Activated CD8-positive, alpha-beta memory T cell treated with anti-CD3 and anti-CD28 coated beads, Interleukin-2, amount 50 U/mL, for 24 hours (primary cell): Measurements from ENCODE around the gene ACSF3.
"Not testable (repeated sequence)": the region's sequence is repeated elsewhere in the genome, so short reads cannot be mapped to it uniquely, and the experiment has no call there.

Source experiments
- DNase-seq: peaks from one replicate; pipeline ENCODE4 v3.0.0-alpha.2; 2020; ENCODE audit errors: extremely low read depth

Gene ACSF3

DNA sequence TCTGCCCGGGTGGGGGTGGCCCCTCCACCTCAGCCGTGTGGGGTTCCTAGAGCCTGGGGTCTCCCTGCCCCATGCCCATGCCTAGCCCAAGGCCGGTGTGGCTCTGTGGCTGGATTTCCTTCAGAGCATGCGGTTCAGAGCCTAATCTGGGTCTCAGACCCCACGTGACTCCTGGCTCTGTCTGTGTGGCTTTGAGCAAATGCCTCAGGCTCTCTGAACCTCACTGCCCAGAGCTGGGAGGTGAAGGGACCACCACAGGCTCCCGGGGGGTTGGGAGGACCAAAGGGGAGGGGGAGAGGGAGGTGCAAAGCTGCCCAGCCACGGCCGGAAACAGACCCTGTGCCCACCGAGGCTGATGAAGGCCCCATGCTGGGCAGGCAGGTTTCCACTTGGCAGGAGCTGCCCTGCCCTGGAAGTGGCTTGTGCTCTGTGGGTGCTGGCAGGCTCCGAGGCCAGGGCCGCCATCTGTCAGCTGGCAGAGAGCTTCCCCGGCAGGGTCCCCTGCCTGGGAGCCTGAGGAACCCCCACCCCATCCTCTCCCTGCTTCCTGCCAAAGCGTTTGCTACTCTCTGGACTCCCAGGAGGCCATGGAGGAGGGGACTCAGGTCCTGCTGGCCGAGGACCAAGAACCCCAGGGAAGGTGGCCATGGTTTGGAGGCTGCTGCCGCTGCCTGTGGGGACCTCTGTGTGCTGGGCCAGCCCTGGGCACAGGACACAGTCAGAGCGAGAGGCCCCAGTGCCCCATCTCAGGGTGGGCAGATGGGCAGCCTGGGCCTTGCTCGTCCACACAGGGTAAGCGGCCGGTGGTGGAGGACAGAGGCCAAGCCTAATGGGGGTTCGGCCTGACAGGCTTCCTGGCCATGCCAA lies 81.9 kb downstream of the ACSF3 start:
- DNase-seq: no peak

DNA sequence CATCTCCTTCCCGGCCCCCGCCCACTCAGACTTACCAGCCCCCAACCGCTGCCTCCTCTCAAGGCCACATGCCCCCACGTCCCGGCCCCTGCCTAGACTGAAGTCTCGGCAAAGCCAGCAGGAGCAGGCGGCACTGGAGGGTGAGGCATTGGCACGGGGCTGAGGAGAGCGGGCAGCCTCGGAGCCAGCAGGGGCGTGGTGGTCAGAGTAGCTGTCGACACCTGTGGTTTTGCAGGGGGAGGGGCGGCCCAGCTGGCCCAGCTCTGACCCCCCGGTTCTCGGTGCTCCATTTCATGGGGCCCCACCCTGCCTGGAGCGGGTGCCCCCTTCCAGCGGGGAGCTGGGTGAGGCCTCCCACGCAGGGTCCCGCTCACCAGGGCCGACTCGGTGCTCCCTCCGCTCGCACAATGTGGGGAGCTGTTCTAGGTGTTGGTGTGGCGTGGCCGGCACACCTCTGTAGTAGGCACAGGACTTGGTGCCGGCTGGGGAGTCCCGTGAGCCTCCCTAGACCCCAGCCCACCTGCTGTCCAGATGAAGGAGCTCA lies 82.6 kb downstream of the ACSF3 start:
- DNase-seq: no peak

DNA sequence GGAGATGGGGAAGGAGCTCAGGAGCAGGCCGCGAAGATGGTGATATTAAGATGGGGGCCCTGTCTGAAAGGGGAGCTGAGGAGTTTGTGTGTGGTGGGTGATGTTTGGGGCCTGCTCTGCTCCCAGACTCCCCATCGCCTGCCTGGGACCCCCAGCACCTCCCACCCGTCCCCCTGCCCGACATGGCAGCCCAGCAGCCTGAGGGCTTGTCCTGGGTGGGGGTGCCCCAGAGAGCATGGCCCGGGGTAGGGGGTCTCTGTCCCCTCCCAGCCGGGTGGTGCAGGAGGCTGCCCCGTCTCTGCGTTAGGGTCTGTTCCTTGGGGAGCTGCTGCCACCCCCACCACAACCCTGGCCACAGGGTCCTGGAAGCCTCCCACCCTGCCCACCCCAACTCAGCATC lies 83.1 kb downstream of the ACSF3 start:
- DNase-seq: no peak

DNA sequence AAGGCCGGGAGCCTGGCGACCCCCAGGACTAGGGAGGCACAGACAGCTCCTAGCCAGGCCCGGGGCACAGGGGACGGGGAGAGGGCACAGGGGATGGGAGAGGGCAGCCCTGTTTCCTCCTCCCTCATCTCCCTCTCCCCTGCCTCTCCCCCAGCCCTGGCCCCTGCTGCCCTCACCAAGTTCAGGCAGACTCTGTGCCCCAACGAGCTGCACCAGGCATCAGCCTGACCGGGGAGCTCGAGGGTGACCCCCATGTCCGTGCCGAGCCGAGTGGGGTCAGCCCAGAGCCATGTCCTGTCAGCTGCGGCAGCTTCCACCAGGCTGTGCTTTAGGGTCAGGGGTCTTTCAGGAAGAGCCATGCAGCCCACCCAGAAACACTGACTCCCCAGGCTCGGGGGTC lies 83.8 kb downstream of the ACSF3 start:
- no peak for DNase-seq

DNA sequence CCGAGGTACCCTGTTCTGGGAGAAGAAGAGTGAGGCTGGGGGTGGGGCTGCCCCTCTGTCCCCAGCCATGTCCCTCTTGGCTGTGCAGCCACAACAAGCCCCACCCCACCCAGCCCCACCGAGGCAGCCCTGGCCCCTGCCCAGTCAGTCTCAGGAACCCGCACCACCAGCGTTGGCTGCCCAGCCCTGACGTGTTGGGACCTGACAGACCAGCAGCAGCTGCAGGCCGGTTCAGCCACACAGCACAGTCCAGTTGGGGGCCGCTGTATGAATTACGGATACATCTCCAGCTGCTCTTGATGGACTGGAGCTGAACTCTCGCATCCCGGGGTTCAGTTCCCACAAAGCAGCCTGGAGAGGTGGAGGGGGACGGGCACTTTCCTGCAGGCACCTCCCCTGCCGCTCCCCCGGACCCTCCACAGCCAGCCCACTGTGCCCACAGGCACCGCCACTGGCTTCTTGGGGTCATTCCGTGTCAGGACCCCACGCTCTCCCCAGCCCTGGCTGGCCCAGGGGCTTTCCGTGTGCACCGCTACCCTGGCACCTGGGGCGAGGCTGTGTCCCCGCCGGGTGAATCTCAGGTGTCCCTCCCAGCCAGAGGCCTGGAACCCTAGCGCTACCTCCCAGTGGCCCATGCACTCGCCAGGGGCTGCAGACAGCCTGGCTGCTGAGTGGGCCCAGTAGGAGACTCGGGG lies 84.9 kb downstream of the ACSF3 start:
- no peak for DNase-seq

DNA sequence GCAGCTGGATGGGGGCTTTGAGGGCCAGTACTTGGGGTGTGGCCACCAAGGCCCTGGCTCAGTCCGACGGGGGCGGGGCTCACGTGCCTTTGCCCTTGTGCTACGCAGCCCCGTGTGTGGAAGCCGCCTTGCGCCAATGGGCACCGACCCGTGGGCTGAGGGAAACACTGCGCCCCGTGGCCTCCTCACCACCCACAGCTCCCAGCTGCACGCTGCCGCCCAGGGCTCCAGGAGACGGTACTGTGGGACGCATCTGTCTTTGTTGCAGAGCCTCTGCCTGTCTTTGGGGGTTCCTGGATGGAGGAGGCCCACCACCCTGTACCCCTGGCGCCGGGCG lies 85.5 kb downstream of the ACSF3 start:
- DNase-seq: no peak

DNA sequence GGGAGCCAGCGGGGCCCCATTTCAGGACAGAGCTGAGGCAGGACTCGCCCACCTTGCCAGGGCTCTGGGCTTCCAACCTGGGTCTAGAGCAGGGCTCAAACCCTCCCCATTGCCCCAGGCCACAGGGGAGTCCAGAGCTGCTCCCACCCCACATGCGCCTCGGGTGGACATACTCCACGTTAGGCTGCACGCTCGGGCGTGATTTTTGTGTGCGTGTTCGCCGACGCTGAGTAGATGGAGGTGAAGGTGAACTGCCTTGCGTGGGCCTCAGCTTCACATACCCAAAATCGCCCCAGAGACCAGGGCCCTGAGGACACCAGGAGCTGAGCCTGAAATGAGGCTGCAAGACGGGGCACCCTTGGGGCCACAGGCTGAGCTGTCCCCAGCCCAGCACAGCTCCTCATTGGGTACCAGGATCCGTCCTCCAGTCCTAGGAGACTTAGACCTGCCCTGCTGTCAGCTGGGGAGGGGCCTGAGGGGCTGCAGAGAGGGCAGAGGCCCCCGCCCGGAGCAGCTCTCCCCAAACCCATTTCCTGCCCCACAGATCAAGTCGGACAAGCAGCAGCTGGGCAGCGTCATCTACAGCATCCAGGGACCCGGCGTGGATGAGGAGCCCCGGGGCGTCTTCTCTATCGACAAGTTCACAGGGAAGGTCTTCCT lies 86.1 kb downstream of the ACSF3 start:
- no peak for DNase-seq

DNA sequence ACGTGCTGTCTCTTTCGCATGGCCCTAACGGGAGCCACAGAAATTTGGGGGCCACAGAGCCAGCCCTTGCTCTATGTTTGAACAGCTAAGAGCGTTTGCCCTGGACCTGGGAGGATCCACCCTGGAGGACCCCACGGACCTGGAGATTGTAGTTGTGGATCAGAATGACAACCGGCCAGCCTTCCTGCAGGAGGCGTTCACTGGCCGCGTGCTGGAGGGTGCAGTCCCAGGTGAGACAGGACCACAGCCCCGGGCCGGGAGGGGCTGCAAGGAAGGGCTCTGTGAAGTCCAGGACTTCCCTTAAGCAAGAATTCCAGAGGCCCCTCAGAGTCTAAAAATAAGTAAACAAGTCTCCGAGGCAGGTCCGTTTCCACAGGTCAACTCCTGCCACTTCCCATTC lies 89.8 kb downstream of the ACSF3 start:
- DNase-seq: no peak

DNA sequence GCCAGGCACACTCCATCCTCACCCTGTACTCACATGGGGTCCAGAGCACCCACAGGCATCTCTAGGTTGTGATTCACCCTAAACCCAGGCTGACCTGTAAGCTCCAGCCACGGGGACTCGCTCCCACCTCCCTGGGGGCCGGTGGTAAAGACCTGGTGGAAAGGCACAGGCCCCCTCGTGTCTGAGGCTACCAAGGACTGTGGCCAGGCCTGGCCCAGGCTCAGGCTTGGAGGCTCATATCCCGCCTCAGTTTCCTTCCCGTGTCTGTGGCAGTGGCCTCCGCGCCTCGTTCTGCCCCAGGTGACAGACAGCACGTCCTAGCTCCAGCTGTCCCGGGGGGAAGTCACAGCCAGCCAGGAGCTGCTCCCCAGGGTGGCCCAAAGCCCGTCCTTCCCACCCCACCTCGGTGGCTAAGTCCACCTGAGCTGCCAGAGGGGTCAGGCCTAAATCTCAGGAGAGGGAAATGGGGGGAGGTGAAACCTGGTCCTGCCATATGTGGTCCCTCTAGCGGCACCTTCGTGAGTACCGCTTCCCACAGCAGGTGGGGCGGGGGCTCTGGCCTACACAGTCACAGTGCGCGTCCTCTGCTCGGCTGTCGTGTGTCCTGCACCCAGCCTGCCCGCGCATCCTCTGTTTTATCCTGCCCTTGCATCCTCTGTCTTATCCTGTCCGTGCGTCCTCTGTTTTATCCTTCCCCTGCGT lies 90.5 kb downstream of the ACSF3 start:
- DNase-seq: no peak

DNA sequence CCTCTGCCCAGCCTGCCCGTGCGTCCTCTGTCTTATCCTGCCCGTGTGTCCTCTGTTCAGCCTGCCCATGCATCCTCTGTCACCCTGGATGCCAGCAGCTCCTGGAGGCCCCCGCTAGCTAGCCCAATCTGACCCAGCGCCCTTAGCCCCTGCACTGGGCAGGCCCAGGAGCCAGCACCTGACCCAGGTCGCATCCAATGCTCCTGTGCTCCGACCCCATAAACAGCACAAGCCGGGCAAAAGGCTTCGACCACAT lies 91.0 kb downstream of the ACSF3 start:
- DNase-seq: no peak

DNA sequence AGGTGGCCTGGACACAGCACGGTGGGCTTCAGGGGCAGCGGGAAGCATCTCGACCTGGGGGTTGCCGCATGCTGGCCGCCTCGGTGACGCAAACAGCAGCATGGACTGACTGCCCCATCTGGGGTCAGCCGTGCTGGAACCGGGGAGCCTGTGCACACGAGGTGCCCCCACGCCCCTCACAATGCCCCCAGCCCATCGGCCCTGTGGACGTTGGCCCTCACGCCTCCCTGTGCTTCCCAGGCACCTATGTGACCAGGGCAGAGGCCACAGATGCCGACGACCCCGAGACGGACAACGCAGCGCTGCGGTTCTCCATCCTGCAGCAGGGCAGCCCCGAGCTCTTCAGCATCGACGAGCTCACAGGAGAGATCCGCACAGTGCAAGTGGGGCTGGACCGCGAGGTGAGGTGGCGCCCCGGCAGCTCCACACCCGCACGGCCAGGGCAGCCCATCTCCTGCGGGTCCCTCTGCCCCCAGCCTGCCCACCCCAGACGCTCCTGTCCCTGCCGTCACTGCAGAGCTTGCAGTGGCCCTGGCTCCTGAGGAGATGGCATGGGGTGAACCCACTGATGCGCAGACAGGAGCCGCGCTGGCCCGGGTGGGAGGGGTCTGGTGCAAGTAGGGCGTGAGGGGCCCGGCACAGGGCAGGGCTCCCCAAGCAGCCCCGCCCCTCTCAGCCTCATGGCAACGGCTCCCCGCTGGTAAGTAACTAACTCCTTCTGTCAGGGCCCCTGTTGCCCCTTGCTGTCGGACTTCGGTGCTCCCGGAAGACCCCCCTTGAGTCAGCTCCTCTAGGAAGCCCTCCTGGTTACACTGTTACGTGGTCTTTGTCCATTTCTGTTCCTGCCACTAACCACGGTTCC lies 91.5 kb downstream of the ACSF3 start:
- no peak for DNase-seq

DNA sequence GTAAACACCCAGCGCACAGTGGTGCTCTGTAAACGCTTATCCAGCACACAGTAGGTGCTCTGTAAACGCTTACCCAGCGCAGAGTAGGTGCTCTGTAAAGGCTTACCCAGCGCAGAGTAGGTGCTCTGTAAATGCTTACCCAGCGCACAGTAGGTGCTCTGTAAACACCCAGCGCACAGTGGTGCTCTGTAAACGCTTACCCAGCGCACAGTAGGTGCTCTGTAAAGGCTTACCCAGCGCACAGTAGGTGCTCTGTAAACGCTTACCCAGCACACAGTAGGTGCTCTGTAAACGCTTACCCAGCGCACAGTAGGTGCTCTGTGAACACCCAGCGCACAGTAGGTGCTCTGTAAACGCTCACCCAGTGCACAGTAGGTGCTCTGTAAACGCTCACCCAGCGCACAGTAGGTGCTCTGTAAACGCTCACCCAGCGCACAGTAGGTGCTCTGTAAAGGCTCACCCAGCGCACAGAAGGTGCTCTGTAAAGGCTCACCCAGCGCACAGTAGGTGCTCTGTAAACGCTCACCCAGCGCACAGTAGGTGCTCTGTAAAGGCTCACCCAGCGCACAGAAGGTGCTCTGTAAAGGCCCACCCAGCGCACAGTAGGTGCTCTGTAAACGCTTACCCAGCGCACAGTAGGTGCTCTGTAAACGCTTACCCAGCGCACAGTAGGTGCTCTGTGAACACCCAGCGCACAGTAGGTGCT lies 92.4 kb downstream of the ACSF3 start:
- not testable (repeated sequence) for DNase-seq

DNA sequence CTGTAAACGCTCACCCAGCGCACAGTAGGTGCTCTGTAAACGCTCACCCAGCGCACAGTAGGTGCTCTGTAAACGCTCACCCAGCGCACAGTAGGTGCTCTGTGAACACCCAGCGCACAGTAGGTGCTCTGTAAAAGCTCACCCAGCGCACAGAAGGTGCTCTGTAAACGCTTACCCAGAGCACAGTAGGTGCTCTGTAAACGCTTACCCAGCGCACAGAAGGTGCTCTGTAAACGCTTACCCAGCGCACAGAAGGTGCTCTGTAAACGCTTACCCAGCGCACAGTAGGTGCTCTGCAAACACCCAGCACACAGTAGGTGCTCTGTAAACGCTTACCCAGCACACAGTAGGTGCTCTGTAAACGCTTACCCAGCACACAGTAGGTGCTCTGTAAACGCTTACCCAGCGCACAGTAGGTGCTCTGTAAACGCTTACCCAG lies 93.0 kb downstream of the ACSF3 start:
- not testable (repeated sequence) for DNase-seq

DNA sequence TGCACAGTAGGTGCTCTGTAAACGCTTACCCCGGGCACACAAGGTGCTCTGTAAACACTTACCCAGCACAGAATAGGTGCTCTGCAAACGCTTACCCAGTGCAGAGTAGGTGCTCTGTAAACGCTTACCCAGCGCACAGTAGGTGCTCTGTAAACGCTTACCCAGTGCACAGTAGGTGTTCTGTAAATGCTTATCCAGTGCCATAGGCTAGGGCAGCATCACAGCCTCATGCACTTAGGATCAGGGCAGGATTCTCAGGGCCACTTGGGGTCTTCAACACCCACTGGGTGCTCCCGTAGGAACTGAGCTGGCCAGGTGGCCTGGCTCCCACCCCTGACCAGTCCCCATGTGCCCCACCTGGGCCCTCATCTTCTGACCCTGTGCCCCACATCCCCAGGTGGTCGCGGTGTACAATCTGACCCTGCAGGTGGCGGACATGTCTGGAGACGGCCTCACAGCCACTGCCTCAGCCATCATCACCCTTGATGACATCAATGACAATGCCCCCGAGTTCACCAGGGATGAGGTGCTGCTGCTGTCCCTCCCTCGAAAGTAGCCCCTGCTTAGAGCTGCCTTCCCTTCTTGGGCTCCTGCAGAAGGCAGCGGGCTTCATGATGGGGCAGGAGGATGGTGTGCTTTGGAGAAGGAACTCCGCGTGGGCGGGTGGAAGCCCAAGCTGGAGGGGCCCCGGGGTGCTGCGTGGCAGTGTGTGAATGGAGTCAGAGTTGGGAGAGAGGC lies 93.5 kb downstream of the ACSF3 start:
- DNase-seq: no peak

DNA sequence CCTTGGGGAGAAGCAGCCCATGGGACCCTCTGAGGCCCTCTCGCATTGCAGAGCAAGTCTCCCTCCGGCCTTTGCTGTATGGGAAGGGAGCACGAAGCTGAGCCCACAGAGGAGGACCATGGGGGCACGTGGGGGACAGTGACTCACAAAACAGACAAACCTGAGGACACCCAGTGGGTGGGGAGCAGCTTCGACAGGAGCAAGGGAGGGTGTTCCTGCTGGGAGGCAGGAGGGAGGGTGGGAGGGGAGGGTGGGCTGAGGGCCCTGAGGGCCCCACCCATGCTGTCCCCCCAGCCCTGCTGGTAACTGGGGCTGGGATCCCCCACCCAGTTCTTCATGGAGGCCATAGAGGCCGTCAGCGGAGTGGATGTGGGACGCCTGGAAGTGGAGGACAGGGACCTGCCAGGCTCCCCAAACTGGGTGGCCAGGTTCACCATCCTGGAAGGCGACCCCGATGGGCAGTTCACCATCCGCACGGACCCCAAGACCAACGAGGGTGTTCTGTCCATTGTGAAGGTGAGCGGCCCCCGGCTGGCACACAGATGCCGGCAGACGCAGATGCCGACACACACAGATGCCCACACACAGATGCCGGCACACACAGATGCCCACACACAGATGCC lies 94.2 kb downstream of the ACSF3 start:
- no peak for DNase-seq

DNA sequence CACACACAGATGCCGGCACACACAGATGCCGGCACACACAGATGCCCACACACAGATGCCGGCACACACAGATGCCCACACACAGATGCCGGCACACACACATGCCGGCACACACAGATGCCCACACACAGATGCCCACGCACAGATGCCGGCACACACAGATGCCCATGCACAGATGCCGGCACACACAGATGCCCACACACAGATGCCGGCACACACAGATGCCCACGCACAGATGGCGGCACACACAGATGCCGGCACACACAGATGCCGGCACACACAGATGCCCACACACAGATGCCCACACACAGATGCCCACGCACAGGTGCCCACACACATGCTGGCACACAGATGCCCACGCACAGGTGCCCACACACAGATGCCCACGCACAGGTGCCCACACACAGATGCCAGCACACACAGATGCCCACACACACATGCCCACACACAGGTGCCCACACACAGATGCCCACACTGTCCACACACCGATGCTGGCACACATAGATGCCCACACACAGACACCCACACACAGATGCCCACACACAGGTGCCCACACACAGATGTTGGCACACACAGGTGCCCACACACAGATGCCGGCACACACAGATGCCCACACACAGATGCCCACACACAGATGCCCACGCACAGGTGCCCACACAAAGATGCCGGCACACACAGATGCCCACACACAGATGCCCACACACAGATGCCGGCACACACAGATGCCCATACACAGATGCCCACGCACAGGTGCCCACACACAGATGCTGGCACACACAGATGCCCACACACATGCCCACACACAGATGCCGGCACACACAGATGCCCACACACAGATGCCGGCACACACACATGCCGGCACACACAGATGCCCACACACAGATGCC lies 95.1 kb downstream of the ACSF3 start:
- not testable (repeated sequence) for DNase-seq

DNA sequence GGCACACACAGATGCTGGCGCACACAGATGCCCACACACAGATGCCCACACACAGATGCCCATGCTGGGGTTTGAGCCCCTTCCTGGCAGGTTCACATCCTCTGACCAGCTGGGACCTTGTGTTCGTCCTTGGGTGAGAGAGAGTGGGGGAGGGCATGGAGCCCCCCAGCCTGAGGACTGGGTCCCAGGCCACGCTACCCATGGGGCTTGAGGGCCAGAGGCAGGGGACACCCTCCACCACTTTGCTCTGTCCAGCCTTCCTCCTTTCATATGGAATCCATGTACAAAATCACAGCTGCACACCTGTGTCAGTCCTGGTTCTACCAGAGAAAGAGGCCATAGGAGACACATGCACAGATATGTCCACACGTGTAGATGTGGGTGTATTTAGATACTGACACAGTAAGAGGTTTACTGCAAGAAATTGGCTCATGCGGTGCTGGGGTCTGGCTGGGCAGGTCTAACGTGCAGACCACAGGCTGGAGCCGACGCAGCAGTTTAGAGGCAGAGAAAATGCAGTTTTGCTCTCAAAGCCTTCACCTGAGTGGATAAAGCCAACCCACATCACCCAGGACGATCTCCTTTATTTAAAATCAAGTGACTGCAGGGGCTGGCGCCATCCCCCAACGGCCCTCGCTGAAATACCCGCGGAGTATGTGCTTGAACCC lies 95.8 kb downstream of the ACSF3 start:
- no peak for DNase-seq
